Esophagus muscularis mucosa (tissue), 4 donors: ENCODE data around the gene SH3BP4. TPM values are rescaled to one million over a fixed set of nuclear protein-coding genes. Genes with fewer than 3 reads are reported as not detected.

Experiments used
- DNase-seq: peaks from one replicate; pipeline ENCODE4 v3.0.0-alpha.2; 2017; ENCODE audit errors: extremely low spot score
- H3K27ac ChIP-seq, 4 donors: fragments of 200-600 bp; sonication (generic); replicated peaks in 1 of 4; 1 replicate in 3 of 4; 2 replicates in 1 of 4; pipeline ENCODE4 v1.5.1; 2016 to 2019; ENCODE audit warnings: mild to moderate bottlenecking in 1 of 4
- H3K27me3 ChIP-seq, 4 donors: fragments of 200-600 bp; sonication (generic); one replicate each; pipeline versions ENCODE4 v1.5.1 to v1.6.0; 2016 to 2019
- H3K36me3 ChIP-seq, 4 donors: fragments of 200-600 bp; sonication (generic); one replicate each; pipeline ENCODE4 v1.5.1; 2016 to 2019
- H3K4me1 ChIP-seq, 4 donors: fragments of 200-600 bp; sonication (generic); one replicate each; pipeline ENCODE4 v1.5.1; 2016 to 2019
- H3K4me3 ChIP-seq, 4 donors: fragments of 200-600 bp; sonication (generic); 1 replicate in 2 of 4; 2 replicates in 2 of 4; pipeline ENCODE4 v1.5.1; 2016 to 2019; ENCODE audit warnings: mild to moderate bottlenecking in 4 of 4, moderate library complexity in 1 of 4
- H3K9me3 ChIP-seq, 4 donors: fragments of 200-600 bp; sonication (generic); 1 replicate in 3 of 4; 2 replicates in 1 of 4; pipeline ENCODE4 v1.5.1; 2016 to 2019
- CTCF ChIP-seq, 3 experiments: fragments of 200-600 bp in 2 of 3; fragments of 450-650 bp in 1 of 3; sonication (generic) in 2 of 3; IDR thresholded peaks; one replicate each; pipeline ENCODE4 v1.5.1; 2017 to 2019; ENCODE audit warnings: antibody characterized with exemption in 3 of 3, mild to moderate bottlenecking in 2 of 3, moderate library complexity in 1 of 3
- EP300 ChIP-seq: sonication (generic); formaldehyde crosslinking; IDR thresholded peaks from one replicate; pipeline ENCODE4 v1.6.1; 2017; ENCODE audit warnings: antibody characterized with exemption
- POLR2A ChIP-seq: fragments of 450-650 bp; IDR thresholded peaks from one replicate; pipeline ENCODE4 v1.6.1; 2017; ENCODE audit warnings: antibody characterized with exemption, moderate library complexity, mild to moderate bottlenecking, low read depth
- POLR2AphosphoS5 ChIP-seq, 2 donors: sonication (generic); formaldehyde crosslinking; IDR thresholded peaks; one replicate each; pipeline ENCODE4 v1.6.1; 2017; ENCODE audit warnings: antibody characterized with exemption in 2 of 2
- WGBS: methylation state at CpG from one replicate; pipeline ENCODE4 v1.1.5; 2018; 5-methylcytosine and 5-hydroxymethylcytosine counted together
- intact Hi-C: fragments of 100-400 bp; cut with DNase I; formaldehyde crosslinking; loops from one replicate; pipeline ENCODE4 v1.15.1; 2023
- total RNA-seq, 4 donors: library from RNA; depleted of rRNA; stranded (reverse); fragments of >200 nt; gene quantifications; one replicate each; pipeline versions ENCODE4 v1.1.0 to v1.2.1, GENCODE V29; 2016

SH3BP4 gene
- total RNA-seq, 4 donors from 2014 or later, result 25.3 to 63.1 (median 48.4) TPM

GRCh38 chr2:235031686-235032373 lies 80.0 kb downstream of the SH3BP4 start:
- Histone ChIP-seq H3K9me3 (no peaks in the 10 kb centered on the region), H3K27me3 (no peaks in the 10 kb centered on the region), H3K4me1 (peaks cover 5 to 29% (median 24%) of the 10 kb centered on the region in 4 donors), H3K4me3 (no peak overlapping the region), H3K36me3 (peaks cover 0 to 9% (median 5%) of the 10 kb centered on the region in 4 donors), H3K27ac (no peak overlapping the region)
- intact Hi-C loops, result no loop called here
- DNase-seq, result no peak
- TF ChIP-seq POLR2AphosphoS5 (IDR thresholded peaks at IDR 0.05), result no peak
- TF ChIP-seq POLR2A, result no peak
- 89% methylated on average over 14 of the region's 16 CpGs for WGBS

GRCh38 chr2:235032466-235032865 lies 80.6 kb downstream of the SH3BP4 start:
- no peak overlapping the region for H3K27ac ChIP-seq
- H3K36me3 ChIP-seq, result peaks cover 0 to 9% (median 5%) of the 10 kb centered on the region in 4 donors
- 96% methylated on average over 16 of the region's 16 CpGs for WGBS
- no peak overlapping the region for H3K4me3 ChIP-seq
- DNase-seq, result no peak
- H3K27me3 ChIP-seq, result no peaks in the 10 kb centered on the region
- H3K4me1 ChIP-seq, result peaks cover 0 to 22% (median 18%) of the 10 kb centered on the region in 4 donors
- no peak for TF ChIP-seq POLR2AphosphoS5 (IDR thresholded peaks at IDR 0.05)
- no peak for TF ChIP-seq CTCF (IDR thresholded peaks at IDR 0.05)
- no peak for TF ChIP-seq EP300
- no peak for TF ChIP-seq POLR2A
- no peaks in the 10 kb centered on the region for H3K9me3 ChIP-seq
- intact Hi-C loops, result no loop called here

GRCh38 chr2:235032949-235033348 lies 81.1 kb downstream of the SH3BP4 start:
- Histone ChIP-seq H3K27me3 (no peaks in the 10 kb centered on the region), H3K27ac (no peak overlapping the region), H3K9me3 (no peaks in the 10 kb centered on the region), H3K4me1 (peaks cover 0 to 17% (median 13%) of the 10 kb centered on the region in 4 donors), H3K36me3 (peaks cover 0 to 9% (median 5%) of the 10 kb centered on the region in 4 donors), H3K4me3 (no peak overlapping the region)
- no peak for DNase-seq
- 94% methylated on average over 9 of the region's 10 CpGs for WGBS
- TF ChIP-seq EP300 (no peak), POLR2AphosphoS5 (IDR thresholded peaks at IDR 0.05) (no peak), CTCF (IDR thresholded peaks at IDR 0.05) (no peak), POLR2A (no peak)
- intact Hi-C loops, result no loop called here

- intact Hi-C loops, result no loop called here
- 94% methylated on average over 28 of the region's 30 CpGs for WGBS
Measured at GRCh38 chr2:235034265-235035118, 82.7 kb downstream of the SH3BP4 start.

More at GRCh38 chr2:235034265-235035118, 82.7 kb downstream of the SH3BP4 start:
- Histone ChIP-seq H3K36me3 (peaks cover 0 to 9% (median 5%) of the 10 kb centered on the region in 4 donors), H3K27ac (no peak overlapping the region), H3K27me3 (no peaks in the 10 kb centered on the region), H3K9me3 (no peaks in the 10 kb centered on the region), H3K4me1 (peaks cover 0 to 14% (median 9%) of the 10 kb centered on the region in 4 donors), H3K4me3 (no peak overlapping the region)
- TF ChIP-seq POLR2AphosphoS5 (IDR thresholded peaks at IDR 0.05), result no peak
- no peak for TF ChIP-seq POLR2A
- no peak for TF ChIP-seq CTCF (IDR thresholded peaks at IDR 0.05)
- TF ChIP-seq EP300, result no peak
- DNase-seq, result no peak
